Osteoblast (primary cell): ENCODE measurements around the gene FBXO15. TPM values are rescaled to one million over a fixed set of nuclear protein-coding genes. Genes with fewer than 3 reads are reported as not detected.

ENCODE experiments used
- DNase-seq: peaks from one replicate; pipeline ENCODE4 v3.0.0; 2011; ENCODE audit warnings: low spot score, mixed read lengths; ENCODE audit not compliant: insufficient read length; ENCODE audit errors: missing footprints
- H2AFZ ChIP-seq: 2 replicates; pipeline ENCODE4 v1.6.0; 2011; ENCODE audit warnings: mild to moderate bottlenecking, low read length
- H3K27ac ChIP-seq: 2 replicates; pipeline ENCODE4 v1.5.1; 2011; ENCODE audit warnings: mild to moderate bottlenecking, low read depth, low read length, moderate library complexity
- H3K27me3 ChIP-seq: 2 replicates; pipeline ENCODE4 v1.6.0; 2012; ENCODE audit warnings: mild to moderate bottlenecking, control low read depth, inconsistent platforms, low read length, moderate library complexity; ENCODE audit not compliant: insufficient read depth
- H3K36me3 ChIP-seq: 2 replicates; pipeline ENCODE4 v1.5.1; 2011; ENCODE audit warnings: mild to moderate bottlenecking, low read length, control low read depth, moderate library complexity; ENCODE audit not compliant: insufficient read depth
- H3K4me1 ChIP-seq: 2 replicates; pipeline ENCODE4 v1.5.1; 2011; ENCODE audit warnings: mild to moderate bottlenecking, low read length, control low read depth, moderate library complexity; ENCODE audit not compliant: insufficient read depth
- H3K4me2 ChIP-seq: 2 replicates; pipeline ENCODE4 v1.6.0; 2011; ENCODE audit warnings: mild to moderate bottlenecking, low read length; ENCODE audit not compliant: insufficient read depth
- H3K4me3 ChIP-seq: fragments of 200-600 bp; sonication (generic); 3 replicates; pipeline ENCODE4 v1.5.1; 2012; ENCODE audit warnings: mild to moderate bottlenecking, low read length, inconsistent platforms; ENCODE audit not compliant: insufficient read depth
- H3K79me2 ChIP-seq: 2 replicates; pipeline ENCODE4 v1.6.0; 2012; ENCODE audit warnings: mild to moderate bottlenecking, low read length, control low read depth, inconsistent platforms; ENCODE audit not compliant: insufficient read depth
- H3K9me3 ChIP-seq: 2 replicates; pipeline ENCODE4 v1.5.1; 2011; ENCODE audit warnings: low read depth, low read length, control low read depth
- H4K20me1 ChIP-seq: 2 replicates; pipeline ENCODE4 v1.6.0; 2012; ENCODE audit warnings: mild to moderate bottlenecking, low read length, control low read depth; ENCODE audit not compliant: insufficient read depth
- total RNA-seq: library from RNA; depleted of rRNA; stranded (reverse); fragments of >200 nt; gene quantifications from 2 replicates; pipeline ENCODE4 v1.2.3, GENCODE V29; 2012
- TF ChIP-seq, protein P1 (sequence below): IDR thresholded peaks from 2 replicates; pipeline ENCODE4 v1.5.1; 2011; ENCODE audit warnings: mild to moderate bottlenecking, low read depth, low read length, moderate library complexity; ENCODE audit errors: extremely low read depth

The FBXO15 gene
- total RNA-seq, 1 donor, result 0.36 TPM

GRCh38 chr18:74146756-74147155, 878 bp downstream of the FBXO15 start:
- no peaks in the 10 kb centered on the region for H4K20me1 ChIP-seq
- peak overlapping the region; percentile 100 for H3K4me2 ChIP-seq
- H3K36me3 ChIP-seq, result no peaks in the 10 kb centered on the region
- H3K27me3 ChIP-seq, result no peaks in the 10 kb centered on the region
- TF ChIP-seq, protein P1, sequence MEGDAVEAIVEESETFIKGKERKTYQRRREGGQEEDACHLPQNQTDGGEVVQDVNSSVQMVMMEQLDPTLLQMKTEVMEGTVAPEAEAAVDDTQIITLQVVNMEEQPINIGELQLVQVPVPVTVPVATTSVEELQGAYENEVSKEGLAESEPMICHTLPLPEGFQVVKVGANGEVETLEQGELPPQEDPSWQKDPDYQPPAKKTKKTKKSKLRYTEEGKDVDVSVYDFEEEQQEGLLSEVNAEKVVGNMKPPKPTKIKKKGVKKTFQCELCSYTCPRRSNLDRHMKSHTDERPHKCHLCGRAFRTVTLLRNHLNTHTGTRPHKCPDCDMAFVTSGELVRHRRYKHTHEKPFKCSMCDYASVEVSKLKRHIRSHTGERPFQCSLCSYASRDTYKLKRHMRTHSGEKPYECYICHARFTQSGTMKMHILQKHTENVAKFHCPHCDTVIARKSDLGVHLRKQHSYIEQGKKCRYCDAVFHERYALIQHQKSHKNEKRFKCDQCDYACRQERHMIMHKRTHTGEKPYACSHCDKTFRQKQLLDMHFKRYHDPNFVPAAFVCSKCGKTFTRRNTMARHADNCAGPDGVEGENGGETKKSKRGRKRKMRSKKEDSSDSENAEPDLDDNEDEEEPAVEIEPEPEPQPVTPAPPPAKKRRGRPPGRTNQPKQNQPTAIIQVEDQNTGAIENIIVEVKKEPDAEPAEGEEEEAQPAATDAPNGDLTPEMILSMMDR, result no peak
- H3K4me1 ChIP-seq, result peaks cover 19% of the 10 kb centered on the region
- no peaks in the 10 kb centered on the region for H3K9me3 ChIP-seq
- no peak for DNase-seq
- H2AFZ ChIP-seq, result peak overlapping the region; percentile 99
- H3K4me3 ChIP-seq, result peak overlapping the region; percentile 84
- no peak overlapping the region for H3K27ac ChIP-seq
- peaks cover 34% of the 10 kb centered on the region for H3K79me2 ChIP-seq

DNA sequence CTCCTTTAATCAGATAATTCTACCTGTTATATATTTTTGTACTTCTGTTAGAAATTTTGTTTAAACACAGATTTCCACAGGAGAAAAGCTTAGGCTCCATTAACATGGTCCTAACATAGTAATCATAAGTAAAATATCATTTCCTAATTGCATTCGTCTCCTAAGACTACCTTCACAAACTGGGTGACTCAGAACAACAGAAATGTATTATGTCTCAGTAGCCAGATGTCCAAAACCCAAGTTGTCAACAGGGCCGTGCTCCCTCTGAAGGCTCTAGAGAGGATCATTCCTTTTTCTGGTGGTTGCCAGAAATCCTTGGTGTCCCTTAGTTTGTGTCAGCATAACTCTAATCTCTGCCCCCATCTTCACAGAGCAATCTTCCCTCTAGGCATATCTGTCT, 5.4 kb downstream of the FBXO15 start:
- Histone ChIP-seq H3K36me3 (no peaks in the 10 kb centered on the region), H2AFZ (no peak overlapping the region), H3K27me3 (no peaks in the 10 kb centered on the region), H3K4me3 (no peak overlapping the region), H4K20me1 (no peaks in the 10 kb centered on the region), H3K4me2 (no peak overlapping the region), H3K27ac (no peak overlapping the region), H3K4me1 (peaks cover 22% of the 10 kb centered on the region), H3K79me2 (no peaks in the 10 kb centered on the region), H3K9me3 (no peaks in the 10 kb centered on the region)
- no peak for DNase-seq
- TF ChIP-seq, protein P1, result no peak

DNA sequence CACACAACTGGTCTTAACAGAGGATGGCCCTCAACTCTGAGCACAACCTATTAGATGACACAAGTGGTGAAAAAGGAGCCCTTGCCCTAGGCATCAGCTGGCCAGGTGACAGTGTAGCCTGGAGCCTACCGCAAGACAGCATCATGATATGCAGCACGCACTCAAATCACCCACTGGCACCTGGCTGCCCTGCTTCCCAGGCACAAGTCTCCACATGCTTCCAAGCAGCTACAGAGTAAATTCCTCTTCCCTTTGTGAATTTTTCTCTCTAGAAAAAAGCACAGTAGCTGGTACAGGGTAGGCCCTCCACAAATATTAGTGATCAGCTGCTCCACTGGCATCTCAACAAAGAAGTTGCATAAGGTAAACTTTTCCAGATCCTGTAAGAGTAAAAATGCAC, 6.0 kb downstream of the FBXO15 start:
- H3K27me3 ChIP-seq, result no peaks in the 10 kb centered on the region
- no peaks in the 10 kb centered on the region for H4K20me1 ChIP-seq
- H2AFZ ChIP-seq, result no peak overlapping the region
- no peak for DNase-seq
- H3K36me3 ChIP-seq, result no peaks in the 10 kb centered on the region
- H3K4me2 ChIP-seq, result no peak overlapping the region
- no peak overlapping the region for H3K4me3 ChIP-seq
- no peak overlapping the region for H3K27ac ChIP-seq
- no peaks in the 10 kb centered on the region for H3K9me3 ChIP-seq
- H3K4me1 ChIP-seq, result peaks cover 17% of the 10 kb centered on the region
- TF ChIP-seq, protein P1, result no peak
- H3K79me2 ChIP-seq, result no peaks in the 10 kb centered on the region

- Histone ChIP-seq H3K4me3 (no peak overlapping the region), H3K4me1 (peaks cover 17% of the 10 kb centered on the region), H2AFZ (peak overlapping the region; percentile 92), H3K27me3 (no peaks in the 10 kb centered on the region), H3K27ac (no peak overlapping the region), H4K20me1 (no peaks in the 10 kb centered on the region), H3K79me2 (no peaks in the 10 kb centered on the region), H3K36me3 (no peaks in the 10 kb centered on the region), H3K9me3 (no peaks in the 10 kb centered on the region), H3K4me2 (no peak overlapping the region)
- TF ChIP-seq, protein P1, result no peak
- DNase-seq, result no peak
Measured at GRCh38 chr18:74140582-74140981, 7.1 kb downstream of the FBXO15 start.
